ENCODE results near the gene TGFBR2. TPM values are rescaled to one million over a fixed set of nuclear protein-coding genes. Genes with fewer than 3 reads are reported as not detected.

Gene TGFBR2
- total RNA-seq, 1 donor from 2014 or later, result 72.1 TPM

GRCh38 chr3:30670292-30670691 is 63.9 kb downstream of the TGFBR2 start:
- no peaks in the 10 kb centered on the region for H3K9me3 Mint-ChIP-seq (ENCODE audit: unreplicated experiment)
- peaks cover 27% of the 10 kb centered on the region for H3K4me1 Mint-ChIP-seq (ENCODE audit: unreplicated experiment)
- no peaks in the 10 kb centered on the region for H3K27me3 Mint-ChIP-seq (ENCODE audit: unreplicated experiment)
- no peak overlapping the region for H3K4me3 Mint-ChIP-seq (ENCODE audit: unreplicated experiment)
- TF ChIP-seq CTCF (IDR thresholded peaks at IDR 0.05), result no peak
- H3K27ac Mint-ChIP-seq (ENCODE audit: unreplicated experiment), result no peak overlapping the region
- peaks cover 60% of the 10 kb centered on the region for H3K36me3 Mint-ChIP-seq (ENCODE audit: unreplicated experiment)
- no peak for DNase-seq (ENCODE audit: extremely low spot score, unreplicated experiment)

- Mint-ChIP-seq H3K4me1 (ENCODE audit: unreplicated experiment) (peaks cover 23% of the 10 kb centered on the region), H3K4me3 (ENCODE audit: unreplicated experiment) (no peak overlapping the region), H3K27me3 (ENCODE audit: unreplicated experiment) (no peaks in the 10 kb centered on the region), H3K27ac (ENCODE audit: unreplicated experiment) (no peak overlapping the region), H3K9me3 (ENCODE audit: unreplicated experiment) (no peaks in the 10 kb centered on the region), H3K36me3 (ENCODE audit: unreplicated experiment) (peaks cover 74% of the 10 kb centered on the region)
- no peak for TF ChIP-seq CTCF (IDR thresholded peaks at IDR 0.05)
- no peak for DNase-seq (ENCODE audit: extremely low spot score, unreplicated experiment)
Observed at GRCh38 chr3:30671527-30672286, 65.3 kb downstream of the TGFBR2 start.

GRCh38 chr3:30672287-30672735 is 65.9 kb downstream of the TGFBR2 start:
- DNase-seq (ENCODE audit: extremely low spot score, unreplicated experiment), result no peak
- TF ChIP-seq CTCF (IDR thresholded peaks at IDR 0.05), result no peak
- Mint-ChIP-seq H3K4me1 (ENCODE audit: unreplicated experiment) (peaks cover 22% of the 10 kb centered on the region), H3K27me3 (ENCODE audit: unreplicated experiment) (no peaks in the 10 kb centered on the region), H3K9me3 (ENCODE audit: unreplicated experiment) (no peaks in the 10 kb centered on the region), H3K36me3 (ENCODE audit: unreplicated experiment) (peaks cover 80% of the 10 kb centered on the region), H3K4me3 (ENCODE audit: unreplicated experiment) (no peak overlapping the region), H3K27ac (ENCODE audit: unreplicated experiment) (no peak overlapping the region)

- TF ChIP-seq CTCF (IDR thresholded peaks at IDR 0.05), result no peak
- no peak overlapping the region for H3K27ac Mint-ChIP-seq (ENCODE audit: unreplicated experiment)
- H3K36me3 Mint-ChIP-seq (ENCODE audit: unreplicated experiment), result peaks cover 86% of the 10 kb centered on the region
Observed at GRCh38 chr3:30672959-30673358, 66.6 kb downstream of the TGFBR2 start.

GRCh38 chr3:30673425-30674341 is 67.3 kb downstream of the TGFBR2 start:
- Mint-ChIP-seq H3K9me3 (ENCODE audit: unreplicated experiment) (no peaks in the 10 kb centered on the region), H3K4me3 (ENCODE audit: unreplicated experiment) (no peak overlapping the region), H3K4me1 (ENCODE audit: unreplicated experiment) (peaks cover 9% of the 10 kb centered on the region), H3K27me3 (ENCODE audit: unreplicated experiment) (no peaks in the 10 kb centered on the region), H3K27ac (ENCODE audit: unreplicated experiment) (no peak overlapping the region), H3K36me3 (ENCODE audit: unreplicated experiment) (peaks cover 85% of the 10 kb centered on the region)
- no peak for TF ChIP-seq CTCF (IDR thresholded peaks at IDR 0.05)
- DNase-seq (ENCODE audit: extremely low spot score, unreplicated experiment), result no peak

More at GRCh38 chr3:30672959-30673358, 66.6 kb downstream of the TGFBR2 start:
- no peak overlapping the region for H3K4me3 Mint-ChIP-seq (ENCODE audit: unreplicated experiment)
- no peaks in the 10 kb centered on the region for H3K9me3 Mint-ChIP-seq (ENCODE audit: unreplicated experiment)
- H3K27me3 Mint-ChIP-seq (ENCODE audit: unreplicated experiment), result no peaks in the 10 kb centered on the region
- H3K4me1 Mint-ChIP-seq (ENCODE audit: unreplicated experiment), result peaks cover 16% of the 10 kb centered on the region
- DNase-seq (ENCODE audit: extremely low spot score, unreplicated experiment), result no peak
